Parathyroid adenoma (tissue), 2 donors: ENCODE data around the gene SERPINE1.

Experiments
- H2AFZ ChIP-seq: fragments of 300-600 bp; sonication (generic); one replicate; pipeline ENCODE4 v1.7.0; 2017; ENCODE audit warnings: antibody characterized with exemption, mild to moderate bottlenecking
- H3K27ac ChIP-seq: fragments of 300-600 bp; sonication (generic); one replicate; pipeline ENCODE4 v1.7.0; 2017
- H3K27me3 ChIP-seq: fragments of 300-600 bp; sonication (generic); one replicate; pipeline ENCODE4 v1.7.0; 2017; ENCODE audit warnings: low read length; ENCODE audit not compliant: control insufficient read depth, insufficient read depth
- H3K36me3 ChIP-seq: fragments of 300-600 bp; sonication (generic); one replicate; pipeline ENCODE4 v1.7.0; 2017; ENCODE audit warnings: low read length; ENCODE audit not compliant: control insufficient read depth, insufficient read depth
- H3K4me1 ChIP-seq: fragments of 300-600 bp; sonication (generic); one replicate; pipeline ENCODE4 v1.7.0; 2017; ENCODE audit warnings: control low read depth
- H3K4me2 ChIP-seq: fragments of 300-600 bp; sonication (generic); one replicate; pipeline ENCODE4 v1.7.0; 2017; ENCODE audit warnings: low read length
- H3K4me3 ChIP-seq: fragments of 300-600 bp; sonication (generic); one replicate; pipeline ENCODE4 v1.7.0; 2017; ENCODE audit warnings: low read depth, low read length
- H3K79me2 ChIP-seq: fragments of 300-600 bp; sonication (generic); one replicate; pipeline ENCODE4 v1.7.0; 2017; ENCODE audit warnings: control low read depth
- H3K9ac ChIP-seq: fragments of 300-600 bp; sonication (generic); one replicate; pipeline ENCODE4 v1.7.0; 2017; ENCODE audit warnings: mild to moderate bottlenecking
- H3K9me3 ChIP-seq: fragments of 300-600 bp; sonication (generic); one replicate; pipeline ENCODE4 v1.7.0; 2017; ENCODE audit warnings: low read length; ENCODE audit not compliant: control insufficient read depth
- CTCF ChIP-seq: fragments of 300-600 bp; sonication (generic); IDR thresholded peaks from one replicate; pipeline ENCODE4 v1.7.0; 2017; ENCODE audit warnings: antibody characterized with exemption, mild to moderate bottlenecking
- donor health status: primary hyperparathyroidism.

Gene SERPINE1

GRCh38 chr7:101163279-101164070, 36.6 kb downstream of the SERPINE1 start:
- H3K36me3 ChIP-seq = no peaks in the 10 kb centered on the region
- no peaks in the 10 kb centered on the region for H3K9me3 ChIP-seq
- peak overlapping the region; percentile 76 for H2AFZ ChIP-seq
- H3K79me2 ChIP-seq = no peaks in the 10 kb centered on the region
- peaks cover 11% of the 10 kb centered on the region for H3K4me1 ChIP-seq
- peak overlapping the region; percentile 1 for H3K27ac ChIP-seq
- no peak overlapping the region for H3K9ac ChIP-seq
- no peak for TF ChIP-seq CTCF
- no peaks in the 10 kb centered on the region for H3K27me3 ChIP-seq
- peak overlapping the region; percentile 43 for H3K4me2 ChIP-seq
- H3K4me3 ChIP-seq = no peak overlapping the region

GRCh38 chr7:101164071-101164840, 37.4 kb downstream of the SERPINE1 start:
- Histone ChIP-seq H2AFZ (peak overlapping the region; percentile 76), H3K9me3 (no peaks in the 10 kb centered on the region), H3K4me3 (no peak overlapping the region), H3K4me2 (no peak overlapping the region), H3K27me3 (no peaks in the 10 kb centered on the region), H3K27ac (no peak overlapping the region), H3K9ac (no peak overlapping the region), H3K79me2 (no peaks in the 10 kb centered on the region), H3K36me3 (no peaks in the 10 kb centered on the region), H3K4me1 (peaks cover 11% of the 10 kb centered on the region)
- TF ChIP-seq CTCF = no peak

- no peak within 1 kb of the TSS for H3K4me2 ChIP-seq
- H3K9ac ChIP-seq = no peak within 1 kb of the TSS
- H3K27ac ChIP-seq = no peak within 1 kb of the TSS
- peaks cover 15% of the 10 kb centered on the region for H3K4me1 ChIP-seq
- peak within 1 kb of the TSS; percentile 56 for H2AFZ ChIP-seq
- no peaks in the 10 kb centered on the region for H3K9me3 ChIP-seq
- H3K79me2 ChIP-seq = no peaks in the 10 kb centered on the region
- no peak for TF ChIP-seq CTCF
- no peak within 1 kb of the TSS for H3K4me3 ChIP-seq
- H3K27me3 ChIP-seq = no peaks in the 10 kb centered on the region
- no peaks in the 10 kb centered on the region for H3K36me3 ChIP-seq
Measured at GRCh38 chr7:101165075-101165957, 38.4 kb downstream of the SERPINE1 start, which contains the start of gene VGF. TSS of gene VGF (minus strand) at chr7:101165569. CDS start at chr7:101164843, 726 bp downstream.

GRCh38 chr7:101165958-101166647, 39.2 kb downstream of the SERPINE1 start:
- H2AFZ ChIP-seq = no peak overlapping the region
- no peak overlapping the region for H3K4me3 ChIP-seq
- H3K4me1 ChIP-seq = peaks cover 15% of the 10 kb centered on the region
- H3K4me2 ChIP-seq = no peak overlapping the region
- no peak overlapping the region for H3K9ac ChIP-seq
- no peaks in the 10 kb centered on the region for H3K9me3 ChIP-seq
- no peak for TF ChIP-seq CTCF
- no peak overlapping the region for H3K27ac ChIP-seq
- H3K27me3 ChIP-seq = peaks cover 6% of the 10 kb centered on the region
- H3K36me3 ChIP-seq = no peaks in the 10 kb centered on the region
- no peaks in the 10 kb centered on the region for H3K79me2 ChIP-seq
